Gastrocnemius medialis (tissue), 4 donors: ENCODE data around the gene SLC5A10.
"Not testable (repeated sequence)": the region's sequence is repeated elsewhere in the genome, so short reads cannot be mapped to it uniquely, and the experiment has no call there.

ENCODE experiments used
- POLR2A ChIP-seq, 2 donors: fragments of 450-650 bp; IDR thresholded peaks; one replicate each; pipeline ENCODE4 v1.6.1; 2017; ENCODE audit warnings: antibody characterized with exemption in 2 of 2, mild to moderate bottlenecking in 2 of 2, moderate library complexity in 2 of 2
- TF ChIP-seq, protein P1 (sequence below), 5 experiments: fragments of 450-650 bp in 3 of 5; fragments of 200-600 bp in 2 of 5; sonication (generic) in 2 of 5; IDR thresholded peaks in 4 of 5; conservative IDR thresholded peaks in 1 of 5; 1 replicate in 4 of 5; 2 replicates in 1 of 5; pipeline ENCODE4 v1.5.1; 2016 to 2019; ENCODE audit warnings: antibody characterized with exemption in 5 of 5, mild to moderate bottlenecking in 3 of 5, moderate library complexity in 3 of 5

DNA sequence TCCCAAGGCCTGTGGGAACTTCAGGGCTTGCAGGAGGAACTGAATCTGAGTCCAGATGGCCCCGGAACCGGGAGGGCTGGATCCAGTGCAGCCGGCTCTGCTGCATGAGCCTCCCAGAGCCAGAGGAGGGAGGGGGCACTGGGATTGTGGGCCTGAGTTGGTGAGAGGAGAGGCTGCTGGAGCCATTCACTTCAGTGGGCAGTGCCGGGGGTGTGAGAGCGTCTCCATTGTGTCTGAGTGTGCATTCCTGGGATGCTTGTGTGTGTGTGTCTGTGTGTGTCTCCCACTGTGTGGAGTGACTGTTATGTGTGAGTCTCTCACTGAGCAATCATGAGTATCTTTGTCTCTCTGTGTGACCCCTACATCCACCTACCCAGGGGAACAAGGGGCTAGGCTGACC, 77.8 kb downstream of the SLC5A10 start:
- TF ChIP-seq, protein P1, sequence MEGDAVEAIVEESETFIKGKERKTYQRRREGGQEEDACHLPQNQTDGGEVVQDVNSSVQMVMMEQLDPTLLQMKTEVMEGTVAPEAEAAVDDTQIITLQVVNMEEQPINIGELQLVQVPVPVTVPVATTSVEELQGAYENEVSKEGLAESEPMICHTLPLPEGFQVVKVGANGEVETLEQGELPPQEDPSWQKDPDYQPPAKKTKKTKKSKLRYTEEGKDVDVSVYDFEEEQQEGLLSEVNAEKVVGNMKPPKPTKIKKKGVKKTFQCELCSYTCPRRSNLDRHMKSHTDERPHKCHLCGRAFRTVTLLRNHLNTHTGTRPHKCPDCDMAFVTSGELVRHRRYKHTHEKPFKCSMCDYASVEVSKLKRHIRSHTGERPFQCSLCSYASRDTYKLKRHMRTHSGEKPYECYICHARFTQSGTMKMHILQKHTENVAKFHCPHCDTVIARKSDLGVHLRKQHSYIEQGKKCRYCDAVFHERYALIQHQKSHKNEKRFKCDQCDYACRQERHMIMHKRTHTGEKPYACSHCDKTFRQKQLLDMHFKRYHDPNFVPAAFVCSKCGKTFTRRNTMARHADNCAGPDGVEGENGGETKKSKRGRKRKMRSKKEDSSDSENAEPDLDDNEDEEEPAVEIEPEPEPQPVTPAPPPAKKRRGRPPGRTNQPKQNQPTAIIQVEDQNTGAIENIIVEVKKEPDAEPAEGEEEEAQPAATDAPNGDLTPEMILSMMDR (IDR thresholded peaks at IDR 0.05 in 4 of 5, conservative IDR thresholded peaks at IDR 0.05 in 1 of 5), result not testable (repeated sequence)
- TF ChIP-seq POLR2A (IDR thresholded peaks at IDR 0.05), result not testable (repeated sequence)
